Muscle layer of duodenum (tissue), 2 donors: ENCODE measurements around the gene DEFB132.

Source experiments
- H3K27ac ChIP-seq: one replicate; pipeline ENCODE4 v1.7.0; 2013; ENCODE audit warnings: mild to moderate bottlenecking, low read length
- H3K27me3 ChIP-seq: one replicate; pipeline ENCODE4 v1.7.0; 2013; ENCODE audit warnings: low read depth, mild to moderate bottlenecking, control low read depth, low read length
- H3K36me3 ChIP-seq, 2 donors: one replicate each; pipeline ENCODE4 v1.7.0; 2013; ENCODE audit warnings: low read length in 2 of 2, control low read depth in 1 of 2, mild to moderate bottlenecking in 1 of 2; ENCODE audit not compliant: insufficient read depth in 2 of 2, control insufficient read depth in 1 of 2
- H3K4me1 ChIP-seq, 2 donors: one replicate each; pipeline ENCODE4 v1.7.0; 2013; ENCODE audit warnings: low read length in 2 of 2, mild to moderate bottlenecking in 2 of 2, control low read depth in 1 of 2, moderate library complexity in 1 of 2; ENCODE audit not compliant: insufficient read depth in 2 of 2, control insufficient read depth in 1 of 2
- H3K4me3 ChIP-seq, 2 donors: one replicate each; pipeline ENCODE4 v1.7.0; 2013; ENCODE audit warnings: low read length in 2 of 2, low read depth in 1 of 2, mild to moderate bottlenecking in 1 of 2
- H3K9me3 ChIP-seq, 2 donors: one replicate each; pipeline ENCODE4 v1.7.0; 2013; ENCODE audit warnings: low read length in 2 of 2, control low read depth in 1 of 2, mild to moderate bottlenecking in 1 of 2; ENCODE audit not compliant: control insufficient read depth in 1 of 2
- donor health status: healthy.

DEFB132 gene

GRCh38 chr20:266596-267562, 9.4 kb downstream of the DEFB132 start:
- H3K4me1 ChIP-seq, result peaks cover 0 to 3% of the 10 kb centered on the region in 2 donors
- no peaks in the 10 kb centered on the region for H3K36me3 ChIP-seq
- H3K4me3 ChIP-seq, result peak overlapping the region; percentile 53 to 73
- no peaks in the 10 kb centered on the region for H3K27me3 ChIP-seq
- no peaks in the 10 kb centered on the region for H3K9me3 ChIP-seq
- H3K27ac ChIP-seq, result no peak overlapping the region

DNA sequence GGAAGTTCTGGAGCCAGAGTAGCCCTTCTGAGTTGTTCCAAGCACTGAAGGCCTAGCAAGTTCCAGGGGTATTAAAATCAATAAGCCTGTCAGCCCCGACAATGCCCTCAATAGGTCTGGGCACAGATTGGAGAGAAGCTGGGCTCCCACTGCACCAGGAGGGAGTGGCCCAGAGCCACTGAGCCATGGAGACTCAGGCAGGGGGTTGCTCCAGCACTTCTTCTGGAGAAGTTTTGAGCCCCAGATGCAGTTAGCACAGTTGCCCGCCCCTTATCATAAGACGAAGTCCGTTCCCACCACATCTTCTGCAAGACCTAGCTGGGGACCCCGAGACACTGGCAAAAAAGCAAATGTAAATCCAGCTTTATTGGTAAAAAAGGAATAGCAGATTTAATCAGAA, 13.0 kb downstream of the DEFB132 start:
- H3K27me3 ChIP-seq, result no peaks in the 10 kb centered on the region
- H3K36me3 ChIP-seq, result peaks cover 0 to 1% of the 10 kb centered on the region in 2 donors
- peaks cover 0 to 3% of the 10 kb centered on the region in 2 donors for H3K4me1 ChIP-seq
- no peaks in the 10 kb centered on the region for H3K9me3 ChIP-seq
- H3K27ac ChIP-seq, result no peak overlapping the region
- H3K4me3 ChIP-seq, result no peak overlapping the region

GRCh38 chr20:271069-271468, 13.5 kb downstream of the DEFB132 start:
- H3K27me3 ChIP-seq, result no peaks in the 10 kb centered on the region
- no peak overlapping the region for H3K4me3 ChIP-seq
- peaks cover 0 to 3% of the 10 kb centered on the region in 2 donors for H3K4me1 ChIP-seq
- H3K36me3 ChIP-seq, result peaks cover 2 to 7% of the 10 kb centered on the region in 2 donors
- H3K27ac ChIP-seq, result no peak overlapping the region
- no peaks in the 10 kb centered on the region for H3K9me3 ChIP-seq

DNA sequence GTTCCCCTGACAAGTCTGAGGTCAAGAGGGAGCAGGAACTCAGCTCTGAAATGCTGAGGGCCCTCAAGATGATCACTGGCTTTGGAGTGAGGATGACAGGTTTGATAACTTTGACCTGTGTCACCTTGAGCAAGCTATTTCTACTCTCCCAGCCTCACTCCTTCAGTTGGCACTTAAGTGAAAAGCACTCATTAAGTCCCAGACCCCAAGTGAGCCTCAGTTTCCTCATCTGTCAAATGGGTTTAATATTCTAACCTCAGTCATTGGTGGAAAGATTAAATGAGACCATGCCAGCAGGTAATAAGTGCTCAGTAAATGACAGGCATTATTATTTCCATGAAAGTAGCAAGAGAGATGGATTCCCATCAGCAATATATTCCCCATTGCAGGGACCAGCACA, 14.0 kb downstream of the DEFB132 start:
- Histone ChIP-seq H3K4me1 (peaks cover 0 to 3% of the 10 kb centered on the region in 2 donors), H3K9me3 (no peaks in the 10 kb centered on the region), H3K27me3 (no peaks in the 10 kb centered on the region), H3K27ac (no peak overlapping the region), H3K4me3 (no peak overlapping the region), H3K36me3 (peaks cover 4 to 11% of the 10 kb centered on the region in 2 donors)

DNA sequence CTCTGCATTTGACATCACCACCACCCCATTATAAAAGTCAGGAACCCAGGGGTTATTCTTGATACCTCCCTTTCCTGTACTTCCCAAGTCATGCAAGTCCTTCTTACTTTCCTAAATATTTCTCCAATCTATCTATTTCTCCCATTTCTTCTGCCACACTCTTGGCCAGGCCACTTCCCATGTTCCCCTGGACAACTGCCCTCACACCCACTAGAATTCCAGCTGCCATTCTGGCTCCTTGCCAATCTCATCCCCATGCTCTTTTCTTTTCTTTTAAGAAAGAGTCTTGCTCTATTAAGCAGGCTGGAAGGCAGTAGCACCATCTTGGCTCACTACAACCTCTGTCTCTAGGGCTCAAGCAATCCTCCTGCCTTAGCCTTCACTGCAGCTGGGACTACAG, 15.2 kb downstream of the DEFB132 start:
- Histone ChIP-seq H3K27me3 (no peaks in the 10 kb centered on the region), H3K27ac (no peak overlapping the region), H3K36me3 (peaks cover 4 to 18% of the 10 kb centered on the region in 2 donors), H3K4me3 (no peak overlapping the region), H3K9me3 (no peaks in the 10 kb centered on the region), H3K4me1 (no peaks in the 10 kb centered on the region)

DNA sequence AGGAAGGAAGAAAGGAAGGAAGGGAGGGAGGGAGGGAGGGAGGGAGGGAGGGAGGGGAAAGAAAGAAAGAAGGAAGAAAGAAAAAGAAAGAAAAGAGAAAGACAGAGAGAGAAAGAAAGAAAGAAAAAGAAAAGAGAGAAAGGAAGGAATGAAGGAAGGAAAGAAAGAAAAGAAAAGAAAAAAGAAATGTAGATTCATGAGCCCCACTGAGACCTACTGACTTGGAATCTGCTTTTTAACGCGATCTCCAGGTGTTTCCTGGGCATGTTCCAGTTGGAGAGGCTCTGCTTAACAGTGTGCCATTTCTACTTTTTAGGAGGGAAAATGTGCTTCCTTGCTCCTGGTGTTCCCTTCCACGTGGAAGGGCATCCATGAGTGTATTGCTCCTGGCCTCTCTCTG, 16.4 kb downstream of the DEFB132 start:
- Histone ChIP-seq H3K36me3 (peaks cover 4 to 21% of the 10 kb centered on the region in 2 donors), H3K4me1 (no peaks in the 10 kb centered on the region), H3K27ac (no peak overlapping the region), H3K27me3 (no peaks in the 10 kb centered on the region), H3K4me3 (no peak overlapping the region), H3K9me3 (no peaks in the 10 kb centered on the region)

DNA sequence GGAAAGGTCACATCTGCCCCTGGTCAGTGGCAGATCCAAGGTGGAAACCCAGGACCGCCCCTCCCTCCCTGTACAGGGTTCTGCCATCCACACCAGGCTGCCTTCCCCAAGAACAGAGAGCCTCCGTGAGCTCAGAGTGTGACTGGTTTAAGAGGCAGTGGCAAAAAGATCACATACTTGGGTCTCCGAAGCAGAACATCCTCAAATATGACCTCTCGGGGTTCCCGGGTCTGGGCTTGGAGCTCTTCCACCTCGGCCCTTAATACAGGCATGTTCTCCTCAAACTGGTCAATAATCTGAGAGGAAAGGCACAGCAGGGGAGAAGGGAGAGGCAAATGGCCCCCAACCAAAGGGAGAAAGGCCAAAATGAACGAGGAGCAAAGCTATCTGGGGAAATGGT, 18.3 kb downstream of the DEFB132 start:
- no peaks in the 10 kb centered on the region for H3K4me1 ChIP-seq
- no peak overlapping the region for H3K27ac ChIP-seq
- peaks cover 10 to 21% of the 10 kb centered on the region in 2 donors for H3K36me3 ChIP-seq
- no peaks in the 10 kb centered on the region for H3K27me3 ChIP-seq
- H3K9me3 ChIP-seq, result no peaks in the 10 kb centered on the region
- no peak overlapping the region for H3K4me3 ChIP-seq

GRCh38 chr20:276620-277495, 19.3 kb downstream of the DEFB132 start:
- no peak overlapping the region for H3K27ac ChIP-seq
- H3K27me3 ChIP-seq, result no peaks in the 10 kb centered on the region
- H3K9me3 ChIP-seq, result no peaks in the 10 kb centered on the region
- H3K4me1 ChIP-seq, result no peaks in the 10 kb centered on the region
- H3K36me3 ChIP-seq, result peaks cover 13 to 26% of the 10 kb centered on the region in 2 donors
- H3K4me3 ChIP-seq, result no peak overlapping the region

DNA sequence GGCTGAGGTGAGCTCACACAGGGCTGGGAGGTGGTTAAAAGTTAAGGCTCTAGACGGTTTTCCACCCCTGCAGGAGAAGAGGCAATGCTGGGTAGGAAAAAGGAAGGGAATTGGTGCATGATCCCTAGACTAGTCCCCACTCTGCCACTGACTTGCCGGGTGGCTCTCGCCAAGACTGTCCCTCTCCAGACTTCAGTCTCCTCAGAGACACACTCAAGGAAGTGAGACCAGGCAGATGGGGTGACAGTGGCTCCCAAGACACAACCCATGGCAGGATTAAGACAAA, 19.9 kb downstream of the DEFB132 start:
- peaks cover 16 to 26% of the 10 kb centered on the region in 2 donors for H3K36me3 ChIP-seq

DNA sequence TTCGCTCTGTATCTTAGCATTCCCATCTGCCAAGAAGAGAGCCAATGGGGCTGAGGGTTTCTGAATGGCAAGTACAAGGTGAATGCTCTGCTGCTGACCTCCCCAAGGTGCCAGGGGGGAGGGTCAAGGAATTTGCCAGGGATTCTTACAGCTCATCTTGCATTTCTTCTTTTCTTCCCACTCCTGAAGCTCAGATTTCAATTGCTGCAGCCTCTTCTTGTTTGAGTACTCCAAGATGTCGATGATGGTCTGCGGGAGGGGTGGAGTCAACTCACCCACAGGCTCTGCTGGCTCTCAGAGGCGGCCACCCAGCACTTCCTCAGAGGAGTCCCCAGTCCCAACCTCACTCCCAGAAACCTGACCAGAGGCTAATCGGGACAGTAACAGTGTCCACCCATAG, 20.7 kb downstream of the DEFB132 start:
- no peaks in the 10 kb centered on the region for H3K27me3 ChIP-seq
- no peak overlapping the region for H3K27ac ChIP-seq
- peaks cover 16 to 26% of the 10 kb centered on the region in 2 donors for H3K36me3 ChIP-seq
- no peaks in the 10 kb centered on the region for H3K4me1 ChIP-seq
- H3K9me3 ChIP-seq, result no peaks in the 10 kb centered on the region
- no peak overlapping the region for H3K4me3 ChIP-seq

More for the DNA sequence above, 19.9 kb downstream of the DEFB132 start:
- Histone ChIP-seq H3K9me3 (no peaks in the 10 kb centered on the region), H3K4me3 (no peak overlapping the region), H3K4me1 (no peaks in the 10 kb centered on the region), H3K27ac (no peak overlapping the region), H3K27me3 (no peaks in the 10 kb centered on the region)
